ENCODE measurements around the gene PPP1R37.

DNA sequence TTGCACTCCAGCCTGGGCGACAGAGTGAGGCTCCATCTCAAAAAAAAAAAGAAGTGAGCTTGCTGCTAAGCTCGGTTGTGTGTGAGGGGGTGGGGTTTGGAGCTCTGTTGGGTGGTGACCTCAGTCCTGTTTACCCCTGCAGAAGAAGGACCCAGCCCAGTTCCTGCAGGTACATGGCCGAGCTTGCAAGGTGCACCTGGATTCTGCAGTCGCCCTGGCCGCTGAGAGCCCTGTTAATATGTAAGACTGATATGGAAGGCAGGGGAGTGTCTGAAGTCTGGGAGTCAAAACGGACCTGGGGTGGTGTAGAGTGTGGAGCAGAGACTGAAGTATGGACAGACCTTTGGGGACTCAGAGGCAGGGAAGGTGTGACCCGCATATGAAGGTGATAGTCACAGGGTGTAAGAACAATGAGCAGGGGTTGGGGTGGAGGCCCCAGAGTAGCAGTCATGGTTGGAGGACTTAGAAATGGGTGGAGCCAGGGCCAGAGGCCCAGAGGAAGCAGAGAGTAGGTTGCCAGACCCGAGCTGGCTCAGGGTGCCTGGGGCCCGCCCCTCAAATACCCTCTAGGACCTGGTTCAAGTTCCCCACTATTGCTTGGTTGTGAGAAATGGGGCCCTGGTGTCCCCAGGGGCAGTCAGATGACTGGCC, 40.9 kb upstream of the PPP1R37 start:
- TF ChIP-seq ELF4 (CRISPR knock-in tag; IDR thresholded peaks at IDR 0.05; ENCODE audit: borderline replicate concordance) (no peak), CTCF (CRISPR knock-in tag; IDR thresholded peaks at IDR 0.05) (no peak), KLF16 (CRISPR knock-in tag; IDR thresholded peaks at IDR 0.05) (no peak), TFE3 (CRISPR knock-in tag; IDR thresholded peaks at IDR 0.05) (no peak), NR2C2 (CRISPR knock-in tag; IDR thresholded peaks at IDR 0.05; ENCODE audit: borderline replicate concordance) (no peak), SRF (IDR thresholded peaks at IDR 0.05; ENCODE audit: low read depth, low read length) (no peak), SSRP1 (CRISPR knock-in tag; IDR thresholded peaks at IDR 0.05) (no peak)

Data from HepG2 (cell line).